HepG2 (cell line): ENCODE data around the gene SPA17. TPM values are rescaled to one million over a fixed set of nuclear protein-coding genes. Genes with fewer than 3 reads are reported as not detected.
A peak's percentile ranks its signal among the peaks of the same experiment; 100 is the strongest.

Experiments
- ATF7 ChIP-seq, 2 experiments: fragments of 450-650 bp in 1 of 2; sonication (generic) in 1 of 2; formaldehyde crosslinking in 1 of 2; IDR thresholded peaks; 2 replicates each; pipeline versions ENCODE4 v1.4.0 to v1.6.1; 2016 to 2020; ENCODE audit warnings: antibody characterized with exemption in 1 of 2, mild to moderate bottlenecking in 1 of 2, missing genetic modification reagents in 1 of 2
- ESRRA ChIP-seq: sonication (generic); formaldehyde crosslinking; IDR thresholded peaks from 2 replicates; pipeline ENCODE4 v1.5.1; 2020; ENCODE audit warnings: mild to moderate bottlenecking, low read depth, missing genetic modification reagents
- HDAC6 ChIP-seq: fragments of 200-600 bp; sonication (generic); IDR thresholded peaks from 2 replicates; pipeline ENCODE4 v1.7.0; 2017; ENCODE audit warnings: mild to moderate bottlenecking, antibody characterized with exemption, low read length, low read depth
- HES4 ChIP-seq: sonication (generic); formaldehyde crosslinking; IDR thresholded peaks from 2 replicates; pipeline ENCODE4 v1.9.0; 2021; ENCODE audit warnings: mild to moderate bottlenecking, missing genetic modification reagents, borderline replicate concordance
- IRX3 ChIP-seq: sonication (generic); formaldehyde crosslinking; IDR thresholded peaks from 2 replicates; pipeline ENCODE4 v1.8.1; 2023; ENCODE audit warnings: mild to moderate bottlenecking, low read depth, missing genetic modification reagents, borderline replicate concordance
- MIXL1 ChIP-seq: IDR thresholded peaks from 2 replicates; pipeline ENCODE4 v1.6.1; 2016
- MLX ChIP-seq: IDR thresholded peaks from 2 replicates; pipeline ENCODE4 v1.6.1; 2016
- RXRB ChIP-seq: IDR thresholded peaks from 2 replicates; pipeline ENCODE4 v1.6.1; 2016; ENCODE audit warnings: borderline replicate concordance, missing genetic modification reagents, missing compliant biosample characterization
- SMAD3 ChIP-seq: sonication (generic); formaldehyde crosslinking; IDR thresholded peaks from 2 replicates; pipeline ENCODE4 v1.4.0; 2020; ENCODE audit warnings: missing genetic modification reagents
- SP2 ChIP-seq: sonication (generic); formaldehyde crosslinking; IDR thresholded peaks from 2 replicates; pipeline ENCODE4 v1.5.1; 2020; ENCODE audit warnings: mild to moderate bottlenecking, missing genetic modification reagents
- THAP8 ChIP-seq: sonication (generic); formaldehyde crosslinking; IDR thresholded peaks from 2 replicates; pipeline ENCODE4 v1.5.1; 2020; ENCODE audit warnings: missing genetic modification reagents, mild to moderate bottlenecking, borderline replicate concordance
- ZMYM4 ChIP-seq: sonication (generic); formaldehyde crosslinking; IDR thresholded peaks from 2 replicates; pipeline ENCODE4 v1.8.1; 2023; ENCODE audit warnings: mild to moderate bottlenecking, missing genetic modification reagents
- ZNF512B ChIP-seq: sonication (generic); formaldehyde crosslinking; IDR thresholded peaks from 2 replicates; pipeline ENCODE4 v1.5.1; 2020; ENCODE audit warnings: missing genetic modification reagents, mild to moderate bottlenecking, borderline replicate concordance
- ZNF607 ChIP-seq: sonication (generic); formaldehyde crosslinking; IDR thresholded peaks from 2 replicates; pipeline ENCODE4 v1.5.1; 2020; ENCODE audit warnings: missing genetic modification reagents, mild to moderate bottlenecking, borderline replicate concordance
- polyA plus RNA-seq, 8 experiments: library from polyadenylated mRNA; depleted of rRNA in 3 of 8; stranded (reverse) in 7 of 8; unstranded in 1 of 8; fragments of >200 nt; fragmentation: Illumina TruSeq in 4 of 8; extraction: Trizol in 4 of 8; gene quantifications; 2 replicates each; pipeline versions ENCODE4 v1.2.1 to v1.2.3, GENCODE V29; 2011 to 2016; ENCODE audit warnings: low read depth in 4 of 8, missing spikeins in 1 of 8, mixed read lengths in 1 of 8; ENCODE audit not compliant: insufficient read depth in 1 of 8
- total RNA-seq, 5 experiments: library from RNA; depleted of rRNA; stranded (reverse); fragments of >200 nt; fragmentation: Illumina TruSeq; extraction: Trizol; gene quantifications; 2 replicates each; pipeline ENCODE4 v1.2.3, GENCODE V29; 2016; ENCODE audit warnings: low read depth in 1 of 5
- TF ChIP-seq, protein P1 (sequence below): sonication (generic); formaldehyde crosslinking; IDR thresholded peaks from 2 replicates; pipeline ENCODE4 v1.4.0; 2020; ENCODE audit warnings: missing genetic modification reagents
- TF ChIP-seq, protein P2 (sequence below): sonication (generic); formaldehyde crosslinking; IDR thresholded peaks from 2 replicates; pipeline ENCODE4 v1.8.0; 2022; ENCODE audit warnings: mild to moderate bottlenecking, missing genetic modification reagents, borderline replicate concordance
- TF ChIP-seq, protein P3 (sequence below): sonication (generic); formaldehyde crosslinking; IDR thresholded peaks from 2 replicates; pipeline ENCODE4 v1.4.0; 2020; ENCODE audit warnings: mild to moderate bottlenecking, low read depth, missing genetic modification reagents
- TF ChIP-seq, protein P4 (sequence below): sonication (generic); formaldehyde crosslinking; IDR thresholded peaks from 2 replicates; pipeline ENCODE4 v1.8.1; 2023; ENCODE audit warnings: mild to moderate bottlenecking, inconsistent platforms, moderate library complexity, missing genetic modification reagents, borderline replicate concordance

Gene SPA17
- total and polyA plus RNA-seq, 2 of the 13 experiments (the other 11 are each of a cell fraction or from before 2014, with no cell fraction given): 4.4 to 8.4 TPM

DNA sequence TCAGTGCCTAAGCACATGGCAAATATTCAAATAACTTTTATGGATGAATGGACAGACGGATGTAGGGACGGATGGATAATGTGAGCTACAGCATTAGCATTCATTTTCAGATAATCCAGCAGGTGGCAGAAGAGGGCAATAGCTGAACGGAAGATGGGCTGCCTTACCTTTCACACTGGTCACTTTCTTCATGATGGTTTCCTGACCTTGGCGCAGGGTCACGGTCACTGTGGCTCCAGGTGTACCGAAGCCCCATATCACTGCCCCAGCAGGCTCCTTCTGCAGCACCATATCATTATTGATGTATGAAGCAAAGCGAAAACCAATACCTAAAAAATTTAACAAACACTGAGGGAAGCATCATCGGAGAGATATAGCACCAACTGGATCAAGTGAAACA, 4.5 kb upstream of the SPA17 start (continued):
- TF ChIP-seq ZNF512B (CRISPR knock-in tag) (no peak), ZMYM4 (no peak), ESRRA (CRISPR knock-in tag) (peak; percentile 79), THAP8 (CRISPR knock-in tag) (no peak), ZNF607 (CRISPR knock-in tag) (no peak), HDAC6 (no peak), ATF7 (IDR thresholded peaks at IDR 0.05) (no peak), ATF7 (CRISPR knock-in tag; IDR thresholded peaks at IDR 0.05) (no peak), MLX (no peak), IRX3 (no peak), MIXL1 (CRISPR knock-in tag) (peak; percentile 63; the same call in 1 of the 2 replicates), SP2 (CRISPR knock-in tag) (no peak), HES4 (CRISPR knock-in tag) (no peak), RXRB (CRISPR knock-in tag) (peak; percentile 70), SMAD3 (0 out of 2 replicates have a peak, but pooled peaks have one; percentile 25)
- TF ChIP-seq, protein P1, sequence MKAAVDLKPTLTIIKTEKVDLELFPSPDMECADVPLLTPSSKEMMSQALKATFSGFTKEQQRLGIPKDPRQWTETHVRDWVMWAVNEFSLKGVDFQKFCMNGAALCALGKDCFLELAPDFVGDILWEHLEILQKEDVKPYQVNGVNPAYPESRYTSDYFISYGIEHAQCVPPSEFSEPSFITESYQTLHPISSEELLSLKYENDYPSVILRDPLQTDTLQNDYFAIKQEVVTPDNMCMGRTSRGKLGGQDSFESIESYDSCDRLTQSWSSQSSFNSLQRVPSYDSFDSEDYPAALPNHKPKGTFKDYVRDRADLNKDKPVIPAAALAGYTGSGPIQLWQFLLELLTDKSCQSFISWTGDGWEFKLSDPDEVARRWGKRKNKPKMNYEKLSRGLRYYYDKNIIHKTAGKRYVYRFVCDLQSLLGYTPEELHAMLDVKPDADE (CRISPR knock-in tag): no peak
- TF ChIP-seq, protein P2, sequence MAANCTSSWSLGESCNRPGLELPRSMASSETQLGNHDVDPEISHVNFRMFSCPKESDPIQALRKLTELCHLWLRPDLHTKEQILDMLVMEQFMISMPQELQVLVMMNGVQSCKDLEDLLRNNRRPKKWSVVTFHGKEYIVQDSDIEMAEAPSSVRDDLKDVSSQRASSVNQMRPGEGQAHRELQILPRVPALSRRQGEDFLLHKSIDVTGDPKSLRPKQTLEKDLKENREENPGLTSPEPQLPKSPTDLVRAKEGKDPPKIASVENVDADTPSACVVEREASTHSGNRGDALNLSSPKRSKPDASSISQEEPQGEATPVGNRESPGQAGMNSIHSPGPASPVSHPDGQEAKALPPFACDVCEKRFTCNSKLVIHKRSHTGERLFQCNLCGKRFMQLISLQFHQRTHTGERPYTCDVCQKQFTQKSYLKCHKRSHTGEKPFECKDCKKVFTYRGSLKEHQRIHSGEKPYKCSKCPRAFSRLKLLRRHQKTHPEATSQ: no peak
- TF ChIP-seq, protein P3, sequence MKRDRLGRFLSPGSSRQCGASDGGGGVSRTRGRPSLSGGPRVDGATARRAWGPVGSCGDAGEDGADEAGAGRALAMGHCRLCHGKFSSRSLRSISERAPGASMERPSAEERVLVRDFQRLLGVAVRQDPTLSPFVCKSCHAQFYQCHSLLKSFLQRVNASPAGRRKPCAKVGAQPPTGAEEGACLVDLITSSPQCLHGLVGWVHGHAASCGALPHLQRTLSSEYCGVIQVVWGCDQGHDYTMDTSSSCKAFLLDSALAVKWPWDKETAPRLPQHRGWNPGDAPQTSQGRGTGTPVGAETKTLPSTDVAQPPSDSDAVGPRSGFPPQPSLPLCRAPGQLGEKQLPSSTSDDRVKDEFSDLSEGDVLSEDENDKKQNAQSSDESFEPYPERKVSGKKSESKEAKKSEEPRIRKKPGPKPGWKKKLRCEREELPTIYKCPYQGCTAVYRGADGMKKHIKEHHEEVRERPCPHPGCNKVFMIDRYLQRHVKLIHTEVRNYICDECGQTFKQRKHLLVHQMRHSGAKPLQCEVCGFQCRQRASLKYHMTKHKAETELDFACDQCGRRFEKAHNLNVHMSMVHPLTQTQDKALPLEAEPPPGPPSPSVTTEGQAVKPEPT: no peak
- TF ChIP-seq, protein P4, sequence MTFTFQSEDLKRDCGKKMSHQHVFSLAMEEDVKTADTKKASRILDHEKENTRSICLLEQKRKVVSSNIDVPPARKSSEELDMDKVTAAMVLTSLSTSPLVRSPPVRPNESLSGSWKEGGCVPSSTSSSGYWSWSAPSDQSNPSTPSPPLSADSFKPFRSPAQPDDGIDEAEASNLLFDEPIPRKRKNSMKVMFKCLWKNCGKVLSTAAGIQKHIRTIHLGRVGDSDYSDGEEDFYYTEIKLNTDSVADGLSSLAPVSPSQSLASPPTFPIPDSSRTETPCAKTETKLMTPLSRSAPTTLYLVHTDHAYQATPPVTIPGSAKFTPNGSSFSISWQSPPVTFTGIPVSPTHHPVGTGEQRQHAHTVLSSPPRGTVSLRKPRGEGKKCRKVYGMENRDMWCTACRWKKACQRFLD: no peak
